Measurements from ENCODE around the gene SEMG2. TPM values are rescaled to one million over a fixed set of nuclear protein-coding genes. Genes with fewer than 3 reads are reported as not detected.

SEMG2 gene
- polyA plus RNA-seq, 1 donor (not counting 4 experiments of a cell fraction or from before 2014, with no cell fraction given), result not detected

DNA sequence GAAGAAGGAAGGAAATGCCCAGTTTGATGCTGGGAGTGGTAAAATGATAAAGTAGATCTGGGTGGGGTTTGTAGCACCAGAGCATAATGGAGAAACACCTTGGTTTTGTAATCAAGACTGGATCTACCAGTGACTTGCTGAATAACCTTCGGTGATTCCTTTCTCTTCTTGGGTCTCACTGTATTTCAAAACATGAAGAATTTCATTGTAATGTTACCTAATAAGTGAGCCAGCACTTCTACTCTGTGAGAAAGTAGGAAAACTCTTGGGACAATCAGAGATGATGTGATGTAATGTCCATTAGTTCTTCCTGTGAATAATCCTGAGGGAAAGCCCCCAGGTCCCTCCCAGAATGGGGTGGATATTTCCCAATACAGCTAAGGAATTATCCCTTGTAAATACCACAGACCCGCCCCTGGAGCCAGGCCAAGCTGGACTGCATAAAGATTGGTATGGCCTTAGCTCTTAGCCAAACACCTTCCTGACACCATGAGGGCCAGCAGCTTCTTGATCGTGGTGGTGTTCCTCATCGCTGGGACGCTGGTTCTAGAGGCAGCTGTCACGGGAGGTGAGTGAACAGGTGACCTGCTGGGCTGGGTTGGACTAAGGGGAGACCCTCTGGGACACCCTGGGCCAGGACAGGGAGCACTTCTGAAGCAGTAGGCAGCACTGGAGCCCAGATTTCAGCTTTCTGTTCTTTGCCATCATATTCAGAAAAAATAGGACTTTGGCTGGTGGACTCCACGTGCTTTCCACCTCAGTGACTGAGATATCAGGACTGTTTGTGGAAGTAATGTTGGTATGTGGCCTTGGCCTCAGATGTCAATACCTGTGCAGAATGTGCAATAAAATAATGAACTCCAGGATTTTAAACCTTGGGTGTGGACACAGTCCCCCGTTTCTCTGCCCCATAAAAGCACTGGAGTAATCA is 46.5 kb upstream of the SEMG2 start, which contains the start of gene PI3:
Gene PI3, plus strand, starts transcription at position 469 of the 931 bp plus-strand sequence. Its CDS starts 21 bp downstream, at position 490.
- no peak within 1 kb of the TSS for H2AFZ ChIP-seq (ENCODE audit: control insufficient read depth, low read length)
- no peak within 1 kb of the TSS for H3K9ac ChIP-seq (ENCODE audit: control insufficient read depth, extremely low read depth, insufficient read depth, low read length)

DNA sequence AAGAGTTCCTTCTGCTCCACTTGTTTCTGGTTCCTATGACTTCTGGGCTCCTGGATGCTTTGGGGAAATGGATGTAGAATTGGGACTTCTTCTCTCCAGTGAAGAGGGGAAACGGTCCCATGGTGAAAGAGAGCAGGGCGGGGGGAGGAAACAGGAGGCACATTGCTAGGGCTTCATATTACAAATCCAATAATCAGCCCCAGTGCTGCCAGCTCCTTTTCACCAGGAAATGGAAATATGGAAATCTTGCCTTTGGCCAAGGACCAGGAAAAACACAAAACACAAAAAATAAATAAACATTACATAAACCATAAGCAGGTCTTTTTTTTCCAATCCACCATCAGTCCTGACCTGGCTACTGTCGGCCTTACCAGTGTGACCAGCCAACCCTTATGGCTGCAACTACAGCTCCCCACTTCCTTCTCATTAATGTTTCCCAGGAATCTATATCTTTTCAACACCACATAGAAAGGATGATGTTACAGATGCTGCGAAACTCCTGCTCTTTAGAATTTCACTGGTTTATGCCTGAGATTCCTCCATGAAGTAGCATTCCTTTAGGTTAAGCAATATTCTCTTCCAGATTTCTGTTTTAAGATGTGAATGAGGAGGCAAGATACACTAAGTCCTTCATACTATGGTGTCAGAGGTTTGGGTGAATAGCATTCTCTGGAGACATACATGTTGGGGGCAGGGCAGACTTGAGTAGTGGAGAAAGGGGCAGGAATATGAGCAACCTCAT is 44.5 kb upstream of the SEMG2 start:
- dilution Hi-C loops (cut with MboI; ENCODE audit: extremely low pct_ligation_motif_present, low sequenced_read_pairs), result no loop called here
- H3K27ac ChIP-seq (ENCODE audit: control insufficient read depth, insufficient read depth, low read length), result no peak overlapping the region
- H3K27me3 ChIP-seq (ENCODE audit: control insufficient read depth, extremely low read depth, insufficient read depth, low read length), result peaks cover 18% of the 10 kb centered on the region
- H3K4me1 ChIP-seq (ENCODE audit: control insufficient read depth, extremely low read depth, insufficient read depth, low read length), result no peaks in the 10 kb centered on the region
- no peaks in the 10 kb centered on the region for H3K9me1 ChIP-seq (ENCODE audit: control insufficient read depth, extremely low read depth, insufficient read depth, low read length)
- H3K9me3 ChIP-seq (ENCODE audit: control insufficient read depth, low read depth, low read length), result no peaks in the 10 kb centered on the region
- H3K79me2 ChIP-seq (ENCODE audit: control insufficient read depth, insufficient read depth, low read length), result no peaks in the 10 kb centered on the region
- H3K4me2 ChIP-seq (ENCODE audit: control insufficient read depth, extremely low read depth, insufficient read depth, low read depth, low read length), result no peak overlapping the region
- FAIRE-seq, result no peak
- H2AFZ ChIP-seq (ENCODE audit: control insufficient read depth, low read length), result no peak overlapping the region
- H3K9ac ChIP-seq (ENCODE audit: control insufficient read depth, extremely low read depth, insufficient read depth, low read length), result no peak overlapping the region
- no peaks in the 10 kb centered on the region for H3K36me3 ChIP-seq (ENCODE audit: control insufficient read depth in 2 of 2, extremely low read depth in 1 of 2, insufficient read depth in 2 of 2, low read length in 2 of 2)
- TF ChIP-seq, protein P1, sequence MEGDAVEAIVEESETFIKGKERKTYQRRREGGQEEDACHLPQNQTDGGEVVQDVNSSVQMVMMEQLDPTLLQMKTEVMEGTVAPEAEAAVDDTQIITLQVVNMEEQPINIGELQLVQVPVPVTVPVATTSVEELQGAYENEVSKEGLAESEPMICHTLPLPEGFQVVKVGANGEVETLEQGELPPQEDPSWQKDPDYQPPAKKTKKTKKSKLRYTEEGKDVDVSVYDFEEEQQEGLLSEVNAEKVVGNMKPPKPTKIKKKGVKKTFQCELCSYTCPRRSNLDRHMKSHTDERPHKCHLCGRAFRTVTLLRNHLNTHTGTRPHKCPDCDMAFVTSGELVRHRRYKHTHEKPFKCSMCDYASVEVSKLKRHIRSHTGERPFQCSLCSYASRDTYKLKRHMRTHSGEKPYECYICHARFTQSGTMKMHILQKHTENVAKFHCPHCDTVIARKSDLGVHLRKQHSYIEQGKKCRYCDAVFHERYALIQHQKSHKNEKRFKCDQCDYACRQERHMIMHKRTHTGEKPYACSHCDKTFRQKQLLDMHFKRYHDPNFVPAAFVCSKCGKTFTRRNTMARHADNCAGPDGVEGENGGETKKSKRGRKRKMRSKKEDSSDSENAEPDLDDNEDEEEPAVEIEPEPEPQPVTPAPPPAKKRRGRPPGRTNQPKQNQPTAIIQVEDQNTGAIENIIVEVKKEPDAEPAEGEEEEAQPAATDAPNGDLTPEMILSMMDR (optimal IDR thresholded peaks at IDR 0.05 in 1 of 3, IDR thresholded peaks at IDR 0.05 in 1 of 3, conservative IDR thresholded peaks at IDR 0.05 in 1 of 3; ENCODE audit: extremely low read depth in 1 of 3, insufficient read depth in 2 of 3, low read length in 3 of 3), result no peak
- no peak for TF ChIP-seq EZH2 (IDR thresholded peaks at IDR 0.05; ENCODE audit: low read length)
- no peak overlapping the region for H3K4me3 ChIP-seq (ENCODE audit: control insufficient read depth in 2 of 3, extremely low read depth in 1 of 3, insufficient read depth in 2 of 3, low read depth in 1 of 3, low read length in 3 of 3)
- no peak for DNase-seq (ENCODE audit: low read depth, low spot score)
- H4K20me1 ChIP-seq (ENCODE audit: control insufficient read depth, extremely low read depth, insufficient read depth, low read length), result no peaks in the 10 kb centered on the region

More for the DNA sequence above, 46.5 kb upstream of the SEMG2 start, which contains the start of gene PI3:
- H3K9me3 ChIP-seq (ENCODE audit: control insufficient read depth, low read depth, low read length), result no peaks in the 10 kb centered on the region
- H3K36me3 ChIP-seq (ENCODE audit: control insufficient read depth in 2 of 2, extremely low read depth in 1 of 2, insufficient read depth in 2 of 2, low read length in 2 of 2), result no peaks in the 10 kb centered on the region
- H3K27me3 ChIP-seq (ENCODE audit: control insufficient read depth, extremely low read depth, insufficient read depth, low read length), result peaks cover 18% of the 10 kb centered on the region
- H3K4me2 ChIP-seq (ENCODE audit: control insufficient read depth, extremely low read depth, insufficient read depth, low read depth, low read length), result no peak within 1 kb of the TSS
- H3K9me1 ChIP-seq (ENCODE audit: control insufficient read depth, extremely low read depth, insufficient read depth, low read length), result no peaks in the 10 kb centered on the region
- dilution Hi-C loops (cut with MboI; ENCODE audit: extremely low pct_ligation_motif_present, low sequenced_read_pairs), result no loop called here
- H4K20me1 ChIP-seq (ENCODE audit: control insufficient read depth, extremely low read depth, insufficient read depth, low read length), result no peaks in the 10 kb centered on the region
- TF ChIP-seq EZH2 (IDR thresholded peaks at IDR 0.05; ENCODE audit: low read length), result no peak
- TF ChIP-seq, protein P1 (optimal IDR thresholded peaks at IDR 0.05 in 1 of 3, IDR thresholded peaks at IDR 0.05 in 1 of 3, conservative IDR thresholded peaks at IDR 0.05 in 1 of 3; ENCODE audit: extremely low read depth in 1 of 3, insufficient read depth in 2 of 3, low read length in 3 of 3), result no peak
- no peaks in the 10 kb centered on the region for H3K79me2 ChIP-seq (ENCODE audit: control insufficient read depth, insufficient read depth, low read length)
- H3K4me3 ChIP-seq (ENCODE audit: control insufficient read depth in 2 of 3, extremely low read depth in 1 of 3, insufficient read depth in 2 of 3, low read depth in 1 of 3, low read length in 3 of 3), result no peak within 1 kb of the TSS
- H3K4me1 ChIP-seq (ENCODE audit: control insufficient read depth, extremely low read depth, insufficient read depth, low read length), result no peaks in the 10 kb centered on the region
- DNase-seq (ENCODE audit: low read depth, low spot score) (no peak), FAIRE-seq (no peak)
- no peak within 1 kb of the TSS for H3K27ac ChIP-seq (ENCODE audit: control insufficient read depth, insufficient read depth, low read length)

Data from keratinocyte (primary cell).